ENCODE measurements around the gene ASCC1.

The ASCC1 gene

DNA sequence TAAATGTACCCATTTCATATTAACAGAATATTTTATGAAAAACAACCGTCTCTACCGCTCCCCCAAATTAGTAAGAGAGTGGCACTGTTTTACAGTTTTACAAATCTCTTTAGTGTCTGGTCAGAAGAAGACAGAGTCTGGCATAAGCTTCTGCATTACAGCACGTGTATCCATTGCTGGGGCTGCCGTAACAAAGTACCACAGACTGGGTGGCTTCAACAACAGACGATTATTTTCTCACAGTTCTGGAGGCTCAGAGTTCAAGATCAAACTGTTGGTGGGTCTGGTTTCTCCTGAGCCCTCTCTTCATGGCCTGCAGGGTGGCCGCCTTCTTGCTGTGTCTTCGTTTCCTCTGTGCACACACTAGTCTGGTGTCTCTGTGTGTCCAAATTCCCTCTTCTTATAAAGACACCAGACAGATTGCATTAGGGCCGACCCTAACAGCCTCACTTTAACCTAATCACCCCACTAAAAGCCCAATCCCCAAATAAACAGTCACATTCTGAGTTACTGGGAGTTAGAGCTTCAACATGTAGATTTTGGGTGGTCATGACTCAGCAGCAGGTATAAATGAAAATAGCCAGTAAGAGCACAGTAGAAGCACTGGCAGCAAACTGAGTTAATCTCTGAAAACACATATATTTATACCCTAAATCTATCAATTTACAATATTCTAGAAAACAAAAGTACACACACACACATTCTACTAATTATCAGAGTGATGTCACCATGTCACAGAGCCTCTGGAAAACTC is 123.7 kb downstream of the ASCC1 start:
- DNase-seq (ENCODE audit: low spot score) = no peak
- TF ChIP-seq, protein P1, sequence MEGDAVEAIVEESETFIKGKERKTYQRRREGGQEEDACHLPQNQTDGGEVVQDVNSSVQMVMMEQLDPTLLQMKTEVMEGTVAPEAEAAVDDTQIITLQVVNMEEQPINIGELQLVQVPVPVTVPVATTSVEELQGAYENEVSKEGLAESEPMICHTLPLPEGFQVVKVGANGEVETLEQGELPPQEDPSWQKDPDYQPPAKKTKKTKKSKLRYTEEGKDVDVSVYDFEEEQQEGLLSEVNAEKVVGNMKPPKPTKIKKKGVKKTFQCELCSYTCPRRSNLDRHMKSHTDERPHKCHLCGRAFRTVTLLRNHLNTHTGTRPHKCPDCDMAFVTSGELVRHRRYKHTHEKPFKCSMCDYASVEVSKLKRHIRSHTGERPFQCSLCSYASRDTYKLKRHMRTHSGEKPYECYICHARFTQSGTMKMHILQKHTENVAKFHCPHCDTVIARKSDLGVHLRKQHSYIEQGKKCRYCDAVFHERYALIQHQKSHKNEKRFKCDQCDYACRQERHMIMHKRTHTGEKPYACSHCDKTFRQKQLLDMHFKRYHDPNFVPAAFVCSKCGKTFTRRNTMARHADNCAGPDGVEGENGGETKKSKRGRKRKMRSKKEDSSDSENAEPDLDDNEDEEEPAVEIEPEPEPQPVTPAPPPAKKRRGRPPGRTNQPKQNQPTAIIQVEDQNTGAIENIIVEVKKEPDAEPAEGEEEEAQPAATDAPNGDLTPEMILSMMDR (IDR thresholded peaks at IDR 0.05; ENCODE audit: extremely low read depth, missing control alignments) = no peak

DNA sequence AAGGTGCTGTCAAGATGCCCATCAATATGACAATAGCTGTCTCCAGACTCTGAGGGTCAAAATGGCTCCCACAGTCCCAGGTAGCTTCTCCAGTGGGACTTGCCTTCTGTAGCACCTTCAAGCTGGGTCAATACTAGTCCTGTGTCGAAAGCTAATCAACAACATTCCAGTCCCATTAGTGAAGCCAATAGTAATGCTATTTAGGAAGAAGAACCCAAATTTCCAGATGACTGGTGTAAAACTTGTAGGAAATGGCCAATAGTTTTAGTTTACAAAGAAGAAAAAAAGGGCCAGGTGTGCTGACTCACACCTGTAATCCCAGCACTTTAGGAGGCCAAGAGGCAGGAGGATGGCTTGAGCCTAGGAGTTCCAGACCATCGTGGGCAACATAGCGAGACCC is 125.8 kb downstream of the ASCC1 start:
- TF ChIP-seq, protein P1 (IDR thresholded peaks at IDR 0.05; ENCODE audit: extremely low read depth, missing control alignments) = no peak
- no peak for DNase-seq (ENCODE audit: low spot score)

DNA sequence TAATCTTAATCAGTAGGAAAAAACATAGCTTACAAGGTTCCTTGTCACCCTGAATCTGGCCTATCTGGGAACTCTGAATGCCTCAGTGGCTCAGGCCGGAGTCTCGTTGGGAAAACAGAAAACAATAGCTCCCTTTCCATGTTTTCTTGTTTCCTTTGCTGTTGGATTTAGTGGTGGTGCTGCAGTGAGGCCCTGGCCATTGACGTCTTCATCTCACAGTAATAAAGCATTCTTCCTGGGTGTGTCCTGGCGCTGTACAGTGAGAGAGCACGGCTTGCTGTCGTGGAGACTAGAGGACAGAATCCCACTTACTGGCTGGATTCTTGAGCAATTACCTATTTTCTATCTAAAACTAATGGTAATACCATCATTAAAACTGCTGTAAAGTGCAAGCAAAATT is 126.5 kb downstream of the ASCC1 start:
- no peak for DNase-seq (ENCODE audit: low spot score)
- TF ChIP-seq, protein P1 (IDR thresholded peaks at IDR 0.05; ENCODE audit: extremely low read depth, missing control alignments) = no peak

DNA sequence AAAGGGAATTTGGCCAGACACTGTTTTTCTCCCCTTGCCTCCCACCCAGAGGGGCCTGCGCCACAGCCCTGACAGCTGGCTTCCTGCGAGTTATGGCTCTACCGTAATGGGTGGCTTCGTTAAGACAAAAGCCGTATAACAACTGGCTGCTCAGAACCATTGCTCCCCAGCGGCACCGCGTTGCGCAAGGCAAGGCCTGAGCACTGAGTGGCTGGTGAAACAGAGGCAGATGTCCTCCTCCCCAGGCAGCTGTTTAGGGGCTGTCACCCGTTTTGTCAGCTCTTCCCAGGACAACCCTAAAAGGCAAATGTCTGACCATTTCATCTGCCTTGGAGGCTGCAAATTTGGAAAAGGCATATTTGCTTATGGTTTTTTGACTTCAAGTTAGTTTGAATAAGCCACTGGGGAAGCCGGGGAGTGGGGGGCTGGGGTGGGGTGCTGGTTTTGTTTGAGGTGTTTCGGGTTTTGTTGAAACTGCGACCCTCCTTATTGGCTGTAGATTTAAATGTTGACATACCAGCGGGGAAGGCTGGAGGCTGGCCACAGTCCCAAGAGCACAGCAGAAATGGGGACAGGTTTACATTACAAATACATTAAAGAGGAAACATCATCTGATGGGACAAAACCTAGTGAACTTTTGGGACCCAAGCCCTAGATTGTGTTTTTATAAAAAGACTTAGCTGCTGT is 127.0 kb downstream of the ASCC1 start:
- TF ChIP-seq, protein P1 (IDR thresholded peaks at IDR 0.05; ENCODE audit: extremely low read depth, missing control alignments) = no peak
- DNase-seq (ENCODE audit: low spot score) = peak; percentile 51

DNA sequence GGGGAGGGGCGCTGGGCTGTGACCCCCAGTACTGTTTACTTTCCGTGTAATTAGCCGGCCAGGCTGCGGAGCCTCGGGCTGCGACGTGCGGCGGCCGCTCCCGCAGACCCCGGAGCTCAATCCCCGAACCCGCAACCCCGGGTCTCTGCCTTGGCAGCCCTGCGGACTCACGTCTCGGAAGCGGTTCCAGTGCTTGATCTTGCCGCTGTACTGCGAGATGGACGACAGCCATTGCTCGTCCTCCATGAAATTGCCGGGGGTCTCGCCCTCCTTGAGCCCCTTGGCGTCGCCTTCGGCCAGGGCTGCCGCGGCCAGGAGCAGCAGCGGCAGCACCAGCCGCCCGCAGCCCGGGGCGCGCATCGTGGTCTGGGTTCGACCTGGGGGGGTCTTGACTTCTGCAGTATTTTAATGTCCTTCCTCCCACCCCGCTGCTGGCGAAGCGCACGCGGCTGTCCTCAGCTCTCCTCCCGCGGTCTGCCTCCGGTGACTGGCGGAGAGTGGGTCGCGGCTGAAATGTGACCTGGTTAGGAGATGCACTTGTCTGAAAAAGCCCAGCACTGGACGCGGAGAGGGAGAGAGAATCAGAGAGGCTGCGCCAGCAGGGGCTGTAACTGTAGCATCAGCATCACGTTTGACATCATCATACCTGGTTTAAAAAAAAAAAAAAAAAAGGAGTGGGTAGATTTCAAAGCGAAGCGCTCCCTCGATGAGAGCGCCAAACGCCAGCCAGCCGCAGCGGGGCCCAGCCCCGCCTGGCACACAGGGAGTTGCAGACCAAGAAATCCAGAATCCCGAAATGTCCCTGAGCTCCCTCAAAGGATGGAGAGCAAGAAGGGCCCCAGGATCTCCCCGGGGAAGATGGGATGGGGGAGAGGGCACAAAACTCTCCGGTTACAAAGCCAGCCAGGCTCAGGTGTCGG is 127.8 kb downstream of the ASCC1 start, which contains the start of gene SPOCK2:
TSS of gene SPOCK2 (minus strand) at position 583 of the 920 bp plus-strand sequence. CDS start at position 360, 223 bp downstream.
- peak; percentile 71 for DNase-seq (ENCODE audit: low spot score)
- TF ChIP-seq, protein P1 (IDR thresholded peaks at IDR 0.05; ENCODE audit: extremely low read depth, missing control alignments) = no peak

DNA sequence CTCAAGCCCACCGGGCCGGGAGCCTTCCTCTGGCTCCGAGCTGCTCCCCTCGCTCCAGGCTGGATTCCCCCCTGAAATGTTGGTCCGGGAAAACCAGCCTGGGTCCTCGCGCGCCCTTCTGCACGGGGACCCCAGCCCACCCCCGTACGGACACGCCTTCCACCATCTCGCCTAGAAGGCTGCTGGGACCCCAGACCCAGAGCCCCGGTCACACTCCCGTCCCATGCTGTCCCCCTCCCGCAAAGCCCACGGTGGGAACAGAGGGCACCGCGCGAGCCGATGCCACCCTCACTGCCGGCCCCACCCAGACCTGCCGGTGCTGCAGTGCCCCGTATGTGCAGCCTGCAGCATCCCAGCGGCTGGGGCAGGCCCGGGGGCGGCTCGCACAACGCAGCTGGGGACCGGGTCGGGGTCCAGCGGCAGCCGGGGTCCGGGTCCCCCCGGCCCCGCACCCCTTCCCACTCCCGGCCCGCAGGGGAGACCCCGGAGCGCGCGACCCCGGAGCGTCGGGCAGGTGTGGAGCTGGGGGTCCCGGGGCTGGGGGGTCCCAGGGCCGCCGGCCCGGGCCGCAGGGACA is 128.6 kb downstream of the ASCC1 start:
- TF ChIP-seq, protein P1 (IDR thresholded peaks at IDR 0.05; ENCODE audit: extremely low read depth, missing control alignments) = no peak
- DNase-seq (ENCODE audit: low spot score) = peak; percentile 65

All from GM20000 (cell line).